Measurements from ENCODE around the gene SLC20A1.

SLC20A1 gene

DNA sequence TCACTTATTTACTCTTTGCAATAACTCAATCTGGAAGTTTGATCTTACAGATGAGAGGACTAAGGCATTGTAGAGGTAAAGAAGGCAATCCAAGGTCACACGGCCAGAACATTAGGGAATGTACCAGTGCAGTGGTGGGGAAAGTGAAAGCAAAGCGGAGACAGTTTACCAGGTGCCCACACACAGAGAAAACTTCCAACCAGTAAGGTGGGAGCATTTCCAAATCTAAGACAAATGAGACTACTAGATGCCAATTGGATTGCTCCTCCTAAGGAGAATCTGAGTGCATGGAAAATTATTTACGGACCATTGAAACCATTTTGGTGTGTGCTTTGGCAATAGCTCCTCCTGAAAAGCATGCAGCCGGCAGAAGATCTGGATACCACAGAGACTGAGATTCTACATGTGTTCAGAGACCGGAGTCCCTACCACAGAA lies 34.9 kb downstream of the SLC20A1 start:
- peaks cover 7% of the 10 kb centered on the region; the same call in 1 of the 2 replicates for H3K4me1 ChIP-seq (ENCODE audit: insufficient read depth, low read length)
- no peak overlapping the region for H2AFZ ChIP-seq (ENCODE audit: low read depth, low read length)
- ATAC-seq (ENCODE audit: insufficient read depth, low read depth), result peak; percentile 59
- no peaks in the 10 kb centered on the region for H3K9me3 ChIP-seq (ENCODE audit: insufficient read depth, low read length, severe bottlenecking)
- no peaks in the 10 kb centered on the region for H3K27me3 ChIP-seq (ENCODE audit: insufficient read depth, low read length, poor library complexity)
- no peaks in the 10 kb centered on the region for H3K36me3 ChIP-seq (ENCODE audit: insufficient read depth, low read length)
- TF ChIP-seq, protein P1, sequence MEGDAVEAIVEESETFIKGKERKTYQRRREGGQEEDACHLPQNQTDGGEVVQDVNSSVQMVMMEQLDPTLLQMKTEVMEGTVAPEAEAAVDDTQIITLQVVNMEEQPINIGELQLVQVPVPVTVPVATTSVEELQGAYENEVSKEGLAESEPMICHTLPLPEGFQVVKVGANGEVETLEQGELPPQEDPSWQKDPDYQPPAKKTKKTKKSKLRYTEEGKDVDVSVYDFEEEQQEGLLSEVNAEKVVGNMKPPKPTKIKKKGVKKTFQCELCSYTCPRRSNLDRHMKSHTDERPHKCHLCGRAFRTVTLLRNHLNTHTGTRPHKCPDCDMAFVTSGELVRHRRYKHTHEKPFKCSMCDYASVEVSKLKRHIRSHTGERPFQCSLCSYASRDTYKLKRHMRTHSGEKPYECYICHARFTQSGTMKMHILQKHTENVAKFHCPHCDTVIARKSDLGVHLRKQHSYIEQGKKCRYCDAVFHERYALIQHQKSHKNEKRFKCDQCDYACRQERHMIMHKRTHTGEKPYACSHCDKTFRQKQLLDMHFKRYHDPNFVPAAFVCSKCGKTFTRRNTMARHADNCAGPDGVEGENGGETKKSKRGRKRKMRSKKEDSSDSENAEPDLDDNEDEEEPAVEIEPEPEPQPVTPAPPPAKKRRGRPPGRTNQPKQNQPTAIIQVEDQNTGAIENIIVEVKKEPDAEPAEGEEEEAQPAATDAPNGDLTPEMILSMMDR (IDR thresholded peaks at IDR 0.05; ENCODE audit: borderline replicate concordance, extremely low read depth, low read length, poor library complexity, severe bottlenecking), result no peak
- TF ChIP-seq EZH2 (IDR thresholded peaks at IDR 0.05; ENCODE audit: borderline replicate concordance, low read depth, low read length, severe bottlenecking), result no peak
- no peaks in the 10 kb centered on the region for H4K20me1 ChIP-seq (ENCODE audit: insufficient read depth, low read length)
- no peak overlapping the region for H3K4me3 ChIP-seq (ENCODE audit: low read depth in 1 of 2, low read length in 2 of 2)
- no peak overlapping the region for H3K4me2 ChIP-seq (ENCODE audit: insufficient read depth, low read length)
- no peaks in the 10 kb centered on the region for H3K79me2 ChIP-seq (ENCODE audit: insufficient read depth, low read length)
- no peak for DNase-seq
- H3K9ac ChIP-seq (ENCODE audit: low read depth, low read length), result no peak overlapping the region
- no peak overlapping the region for H3K27ac ChIP-seq (ENCODE audit: low read length)

DNA sequence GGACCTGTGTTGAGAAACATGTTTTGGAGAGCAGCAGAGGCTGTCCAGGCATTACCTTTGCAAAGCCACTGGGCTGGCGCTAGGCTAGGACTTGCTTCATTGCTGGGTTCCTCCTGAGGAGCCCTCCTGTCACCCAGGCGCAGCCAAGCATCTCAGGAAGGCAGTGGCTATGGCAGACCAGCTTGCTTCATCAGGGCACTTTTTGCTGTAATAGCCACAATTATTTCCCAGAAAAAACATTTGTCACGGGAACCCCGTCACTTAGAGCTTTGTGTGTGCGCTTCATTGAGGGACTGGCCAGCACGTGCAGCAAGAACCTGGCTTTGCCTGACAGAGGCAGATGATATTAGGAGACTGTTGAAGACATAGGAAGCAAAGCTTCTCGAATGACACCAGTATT lies 36.4 kb downstream of the SLC20A1 start:
- Histone ChIP-seq H3K4me3 (ENCODE audit: low read depth in 1 of 2, low read length in 2 of 2) (no peak overlapping the region), H3K27ac (ENCODE audit: low read length) (no peak overlapping the region), H3K27me3 (ENCODE audit: insufficient read depth, low read length, poor library complexity) (no peaks in the 10 kb centered on the region), H3K36me3 (ENCODE audit: insufficient read depth, low read length) (no peaks in the 10 kb centered on the region), H4K20me1 (ENCODE audit: insufficient read depth, low read length) (no peaks in the 10 kb centered on the region), H3K9ac (ENCODE audit: low read depth, low read length) (no peak overlapping the region), H3K4me2 (ENCODE audit: insufficient read depth, low read length) (no peak overlapping the region), H3K79me2 (ENCODE audit: insufficient read depth, low read length) (no peaks in the 10 kb centered on the region), H3K4me1 (ENCODE audit: insufficient read depth, low read length) (peaks cover 17% of the 10 kb centered on the region), H3K9me3 (ENCODE audit: insufficient read depth, low read length, severe bottlenecking) (no peaks in the 10 kb centered on the region), H2AFZ (ENCODE audit: low read depth, low read length) (no peak overlapping the region)
- DNase-seq (no peak), ATAC-seq (ENCODE audit: insufficient read depth, low read depth) (no peak)
- TF ChIP-seq, protein P1 (IDR thresholded peaks at IDR 0.05; ENCODE audit: borderline replicate concordance, extremely low read depth, low read length, poor library complexity, severe bottlenecking), result no peak
- TF ChIP-seq EZH2 (IDR thresholded peaks at IDR 0.05; ENCODE audit: borderline replicate concordance, low read depth, low read length, severe bottlenecking), result no peak

DNA sequence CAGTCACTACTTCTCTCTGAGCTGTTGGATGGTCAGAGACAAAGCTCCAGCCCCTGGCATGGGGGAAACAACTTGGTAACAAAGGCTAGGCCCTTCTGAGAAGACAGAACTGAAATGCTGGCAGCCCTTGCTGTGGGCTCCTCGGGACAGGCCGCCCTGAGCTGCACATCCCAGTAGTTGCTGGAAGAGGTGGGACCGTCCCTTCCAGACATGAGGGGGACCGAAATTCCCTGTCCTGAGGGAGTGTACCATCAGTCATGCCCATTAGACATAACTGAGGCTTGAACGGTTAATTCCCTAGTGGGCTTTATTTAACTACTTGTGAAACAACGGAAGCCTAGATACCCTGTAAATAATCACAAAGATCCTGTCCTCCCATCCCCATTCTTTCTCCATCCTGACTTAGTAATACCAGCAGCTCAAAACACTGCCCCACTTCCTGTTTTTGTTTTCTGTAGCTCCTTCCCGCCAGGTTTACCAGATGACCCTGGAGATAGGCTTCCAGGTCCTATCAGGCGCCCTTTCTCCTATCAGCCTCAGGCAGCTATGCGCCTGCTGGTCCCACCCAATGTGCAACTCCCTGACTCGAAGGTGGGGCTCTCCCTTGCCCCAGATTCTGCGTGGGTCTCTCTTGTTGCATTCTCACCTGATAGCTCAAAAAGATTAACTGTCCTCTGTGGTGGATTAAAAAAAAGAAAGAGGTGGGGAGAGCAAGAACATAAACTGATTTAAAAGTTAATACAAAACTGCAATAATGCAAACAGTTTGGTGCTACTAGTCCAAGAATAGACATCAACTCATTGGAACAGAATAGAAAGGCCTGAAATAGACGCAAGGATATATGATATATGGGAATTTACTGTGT lies 38.0 kb downstream of the SLC20A1 start:
- Histone ChIP-seq H3K4me2 (ENCODE audit: insufficient read depth, low read length) (no peak overlapping the region), H3K36me3 (ENCODE audit: insufficient read depth, low read length) (no peaks in the 10 kb centered on the region), H3K9me3 (ENCODE audit: insufficient read depth, low read length, severe bottlenecking) (no peaks in the 10 kb centered on the region), H2AFZ (ENCODE audit: low read depth, low read length) (0 out of 2 replicates have a peak overlapping the region, but pooled peaks have one; percentile 19), H4K20me1 (ENCODE audit: insufficient read depth, low read length) (no peaks in the 10 kb centered on the region), H3K4me1 (ENCODE audit: insufficient read depth, low read length) (peaks cover 17% of the 10 kb centered on the region), H3K4me3 (ENCODE audit: low read depth in 1 of 2, low read length in 2 of 2) (no peak overlapping the region), H3K27ac (ENCODE audit: low read length) (peak overlapping the region; percentile 32), H3K27me3 (ENCODE audit: insufficient read depth, low read length, poor library complexity) (no peaks in the 10 kb centered on the region), H3K9ac (ENCODE audit: low read depth, low read length) (no peak overlapping the region), H3K79me2 (ENCODE audit: insufficient read depth, low read length) (no peaks in the 10 kb centered on the region)
- TF ChIP-seq, protein P1 (IDR thresholded peaks at IDR 0.05; ENCODE audit: borderline replicate concordance, extremely low read depth, low read length, poor library complexity, severe bottlenecking), result no peak
- TF ChIP-seq EZH2 (IDR thresholded peaks at IDR 0.05; ENCODE audit: borderline replicate concordance, low read depth, low read length, severe bottlenecking), result no peak
- no peak for DNase-seq
- ATAC-seq (ENCODE audit: insufficient read depth, low read depth), result peak; percentile 22; the same call in 1 of the 3 replicates

All from DND-41 (cell line).